ENCODE data around the gene KRTAP10-12. TPM values are rescaled to one million over a fixed set of nuclear protein-coding genes. Genes with fewer than 3 reads are reported as not detected.

The KRTAP10-12 gene
- total RNA-seq, 1 donor from 2014 or later: not detected

GRCh38 chr21:44734026-44734745 lies 37.2 kb downstream of the KRTAP10-12 start:
- no peak for TF ChIP-seq CTCF (IDR thresholded peaks at IDR 0.05; ENCODE audit: unreplicated experiment)
- H3K4me3 Mint-ChIP-seq (ENCODE audit: unreplicated experiment): no peak overlapping the region
- peaks cover 18% of the 10 kb centered on the region for H3K9me3 Mint-ChIP-seq (ENCODE audit: unreplicated experiment)
- no peaks in the 10 kb centered on the region for H3K4me1 Mint-ChIP-seq (ENCODE audit: unreplicated experiment)
- peaks cover 11% of the 10 kb centered on the region for H3K27me3 Mint-ChIP-seq (ENCODE audit: unreplicated experiment)
- no peak overlapping the region for H3K27ac Mint-ChIP-seq (ENCODE audit: unreplicated experiment)
- DNase-seq (ENCODE audit: low spot score): no peak
- H3K36me3 Mint-ChIP-seq (ENCODE audit: low read depth, unreplicated experiment): peaks cover 22% of the 10 kb centered on the region

- Mint-ChIP-seq H3K4me1 (ENCODE audit: unreplicated experiment) (no peaks in the 10 kb centered on the region), H3K27me3 (ENCODE audit: unreplicated experiment) (peaks cover 13% of the 10 kb centered on the region), H3K4me3 (ENCODE audit: unreplicated experiment) (no peak overlapping the region), H3K9me3 (ENCODE audit: unreplicated experiment) (peaks cover 18% of the 10 kb centered on the region), H3K27ac (ENCODE audit: unreplicated experiment) (no peak overlapping the region), H3K36me3 (ENCODE audit: low read depth, unreplicated experiment) (peaks cover 24% of the 10 kb centered on the region)
- no peak for DNase-seq (ENCODE audit: low spot score)
- TF ChIP-seq CTCF (IDR thresholded peaks at IDR 0.05; ENCODE audit: unreplicated experiment): no peak
Measured at GRCh38 chr21:44734841-44735240, 37.9 kb downstream of the KRTAP10-12 start.

- TF ChIP-seq CTCF (IDR thresholded peaks at IDR 0.05; ENCODE audit: unreplicated experiment): no peak
- H3K4me3 Mint-ChIP-seq (ENCODE audit: unreplicated experiment): no peak overlapping the region
- H3K4me1 Mint-ChIP-seq (ENCODE audit: unreplicated experiment): no peaks in the 10 kb centered on the region
- H3K27me3 Mint-ChIP-seq (ENCODE audit: unreplicated experiment): peaks cover 13% of the 10 kb centered on the region
- DNase-seq (ENCODE audit: low spot score): no peak
- H3K36me3 Mint-ChIP-seq (ENCODE audit: low read depth, unreplicated experiment): peaks cover 23% of the 10 kb centered on the region
- H3K27ac Mint-ChIP-seq (ENCODE audit: unreplicated experiment): no peak overlapping the region
- H3K9me3 Mint-ChIP-seq (ENCODE audit: unreplicated experiment): peaks cover 18% of the 10 kb centered on the region
Measured at GRCh38 chr21:44735821-44736220, 38.8 kb downstream of the KRTAP10-12 start.

- Mint-ChIP-seq H3K27ac (ENCODE audit: unreplicated experiment) (no peak overlapping the region), H3K36me3 (ENCODE audit: low read depth, unreplicated experiment) (peaks cover 21% of the 10 kb centered on the region), H3K9me3 (ENCODE audit: unreplicated experiment) (peaks cover 18% of the 10 kb centered on the region), H3K4me3 (ENCODE audit: unreplicated experiment) (no peak overlapping the region), H3K4me1 (ENCODE audit: unreplicated experiment) (no peaks in the 10 kb centered on the region), H3K27me3 (ENCODE audit: unreplicated experiment) (peaks cover 13% of the 10 kb centered on the region)
- DNase-seq (ENCODE audit: low spot score): no peak
- TF ChIP-seq CTCF (IDR thresholded peaks at IDR 0.05; ENCODE audit: unreplicated experiment): no peak
Measured at GRCh38 chr21:44736291-44737004, 39.5 kb downstream of the KRTAP10-12 start.

All from endothelial cell (in vitro differentiated cells).